ENCODE measurements around the gene NPAS3. TPM values are rescaled to one million over a fixed set of nuclear protein-coding genes. Genes with fewer than 3 reads are reported as not detected.
A peak's percentile ranks its signal among the peaks of the same experiment; 100 is the strongest.

Gene NPAS3
- total and polyA plus RNA-seq, 2 donors (not counting 3 experiments of a cell fraction or from before 2014, with no cell fraction given), result 0.10 to 0.13 TPM

GRCh38 chr14:33810308-33810707 is 871.6 kb downstream of the NPAS3 start:
- dilution Hi-C loops (cut with MboI; ENCODE audit: extremely low pct_ligation_motif_present, low sequenced_read_pairs) (no loop called here), intact Hi-C loops (cut with micrococcal nuclease) (no loop called here)
- no peaks in the 10 kb centered on the region for H3K9me1 ChIP-seq (replicated peaks; ENCODE audit: control insufficient read depth, extremely low read depth, insufficient read depth, low read length)
- CTCF ChIA-PET, result interaction anchor here (0.9 to 1.8 kb wide), 2 partner anchors 288 to 513 kb away, joined by 4 to 5 read pairs; no protein-coding TSS in a partner anchor
- no peak overlapping the region for H2AFZ ChIP-seq (ENCODE audit: low read depth, low read length)
- H3K4me3 ChIP-seq (replicated peaks in 1 of 3; ENCODE audit: insufficient read depth in 1 of 3, low read depth in 1 of 3, low read length in 3 of 3), result no peak overlapping the region
- POLR2A ChIA-PET, result no interaction called here
- no peak overlapping the region for H3K4me2 ChIP-seq (ENCODE audit: insufficient read depth, low read length)
- BruUV-seq (replicated peaks), result no TSS peak
- no peaks in the 10 kb centered on the region for H3K9me3 ChIP-seq (replicated peaks; ENCODE audit: control insufficient read depth, insufficient read depth, low read length)
- H3K4me1 ChIP-seq (ENCODE audit: control insufficient read depth, extremely low read depth, insufficient read depth, low read length), result no peaks in the 10 kb centered on the region
- H3K36me3 ChIP-seq (ENCODE audit: control insufficient read depth in 2 of 2, extremely low read depth in 1 of 2, insufficient read depth in 2 of 2, low read length in 2 of 2), result no peaks in the 10 kb centered on the region
- H3K79me2 ChIP-seq (ENCODE audit: control insufficient read depth, insufficient read depth, low read length), result no peaks in the 10 kb centered on the region
- FAIRE-seq, result peak; percentile 8
- TF ChIP-seq POLR2A (IDR thresholded peaks at IDR 0.05; ENCODE audit: low read depth, low read length) (no peak), MAX (IDR thresholded peaks at IDR 0.05; ENCODE audit: insufficient read depth, insufficient read length) (no peak), GATA2 (IDR thresholded peaks at IDR 0.05; ENCODE audit: insufficient read depth, insufficient read length, low read depth, low read length) (no peak), JUN (IDR thresholded peaks at IDR 0.05; ENCODE audit: borderline replicate concordance, insufficient read depth, insufficient read length, low read depth) (no peak), EZH2 (IDR thresholded peaks at IDR 0.05; ENCODE audit: borderline replicate concordance, low read depth, low read length, severe bottlenecking) (no peak)
- H3K9ac ChIP-seq (replicated peaks; ENCODE audit: extremely low read depth, insufficient read depth, low read length), result no peak overlapping the region
- H4K20me1 ChIP-seq (replicated peaks; ENCODE audit: control insufficient read depth, extremely low read depth, insufficient read depth, low read length), result no peaks in the 10 kb centered on the region
- no peak overlapping the region for H3K27ac ChIP-seq (ENCODE audit: insufficient read depth, low read depth, low read length)
- DNase-seq (ENCODE audit: low read depth, low spot score), result no peak
- peaks cover 2 to 13% of the 10 kb centered on the region in 2 experiments for H3K27me3 ChIP-seq (ENCODE audit: control insufficient read depth in 2 of 2, insufficient read depth in 2 of 2, low read length in 2 of 2)

GRCh38 chr14:33811721-33812120 is 873.0 kb downstream of the NPAS3 start:
- Histone ChIP-seq H3K79me2 (ENCODE audit: control insufficient read depth, insufficient read depth, low read length) (no peaks in the 10 kb centered on the region), H3K27ac (ENCODE audit: insufficient read depth, low read depth, low read length) (no peak overlapping the region), H4K20me1 (replicated peaks; ENCODE audit: control insufficient read depth, extremely low read depth, insufficient read depth, low read length) (no peaks in the 10 kb centered on the region), H3K4me2 (ENCODE audit: insufficient read depth, low read length) (no peak overlapping the region), H3K4me1 (ENCODE audit: control insufficient read depth, extremely low read depth, insufficient read depth, low read length) (no peaks in the 10 kb centered on the region), H3K9me1 (replicated peaks; ENCODE audit: control insufficient read depth, extremely low read depth, insufficient read depth, low read length) (no peaks in the 10 kb centered on the region), H3K4me3 (replicated peaks in 1 of 3; ENCODE audit: insufficient read depth in 1 of 3, low read depth in 1 of 3, low read length in 3 of 3) (no peak overlapping the region), H3K9ac (replicated peaks; ENCODE audit: extremely low read depth, insufficient read depth, low read length) (no peak overlapping the region), H3K36me3 (ENCODE audit: control insufficient read depth in 2 of 2, extremely low read depth in 1 of 2, insufficient read depth in 2 of 2, low read length in 2 of 2) (no peaks in the 10 kb centered on the region), H2AFZ (ENCODE audit: low read depth, low read length) (no peak overlapping the region), H3K9me3 (replicated peaks; ENCODE audit: control insufficient read depth, insufficient read depth, low read length) (no peaks in the 10 kb centered on the region), H3K27me3 (ENCODE audit: control insufficient read depth in 2 of 2, insufficient read depth in 2 of 2, low read length in 2 of 2) (peaks cover 2 to 15% of the 10 kb centered on the region in 2 experiments)
- no TSS peak for BruUV-seq (replicated peaks)
- TF ChIP-seq JUN (IDR thresholded peaks at IDR 0.05; ENCODE audit: borderline replicate concordance, insufficient read depth, insufficient read length, low read depth), result no peak
- no peak for TF ChIP-seq MAX (IDR thresholded peaks at IDR 0.05; ENCODE audit: insufficient read depth, insufficient read length)
- no peak for TF ChIP-seq CTCF (IDR thresholded peaks at IDR 0.05; ENCODE audit: extremely low read depth in 1 of 2, insufficient read depth in 1 of 2, low read depth in 1 of 2, low read length in 2 of 2)
- no peak for TF ChIP-seq FOS (IDR thresholded peaks at IDR 0.05; ENCODE audit: borderline replicate concordance, insufficient read depth, low read length)
- TF ChIP-seq EZH2 (IDR thresholded peaks at IDR 0.05; ENCODE audit: borderline replicate concordance, low read depth, low read length, severe bottlenecking), result no peak
- TF ChIP-seq GATA2 (IDR thresholded peaks at IDR 0.05; ENCODE audit: insufficient read depth, insufficient read length, low read depth, low read length), result no peak
- TF ChIP-seq POLR2A (IDR thresholded peaks at IDR 0.05; ENCODE audit: low read depth, low read length), result no peak
- no peak for TF ChIP-seq MYC (IDR thresholded peaks at IDR 0.05; ENCODE audit: low read depth, low read length)
- no peak for TF ChIP-seq POLR2AphosphoS5 (IDR thresholded peaks at IDR 0.05; ENCODE audit: insufficient read depth, low read depth, low read length)
- no peak for DNase-seq (ENCODE audit: low read depth, low spot score)
- POLR2A ChIA-PET, result no interaction called here
- intact Hi-C loops (cut with micrococcal nuclease), result no loop called here
- dilution Hi-C loops (cut with MboI; ENCODE audit: extremely low pct_ligation_motif_present, low sequenced_read_pairs), result no loop called here
- FAIRE-seq, result no peak
- CTCF ChIA-PET, result no interaction called here

Measured in endothelial cell of umbilical vein (primary cell).